ENCODE results near the gene THAP8. TPM values are rescaled to one million over a fixed set of nuclear protein-coding genes. Genes with fewer than 3 reads are reported as not detected.
A peak's percentile ranks its signal among the peaks of the same experiment; 100 is the strongest.

The THAP8 gene
- polyA plus RNA-seq, 3 donors = 2.4 to 6.0 (median 3.1) TPM

- H3K27me3 Mint-ChIP-seq (ENCODE audit: low read depth in 3 of 3) = peaks cover 0 to 2% (median 0%) of the 10 kb centered on the region in 3 donors
- no peaks in the 10 kb centered on the region for H3K27me3 ChIP-seq (ENCODE audit: control insufficient read depth in 2 of 2, insufficient read depth in 2 of 2, low read length in 2 of 2)
- H3K4me1 Mint-ChIP-seq = no peaks in the 10 kb centered on the region
- H3K36me3 ChIP-seq (replicated peaks in 1 of 2; ENCODE audit: control insufficient read depth in 1 of 2, insufficient read depth in 2 of 2, low read length in 2 of 2) = peaks cover 38 to 81% of the 10 kb centered on the region in 2 donors
- no peak overlapping the region for H3K9ac ChIP-seq (ENCODE audit: insufficient read depth, low read length, poor library complexity, severe bottlenecking)
- intact Hi-C loops (cut with micrococcal nuclease) = no loop called here
- no peak overlapping the region for H3K4me3 Mint-ChIP-seq
- H2AFZ ChIP-seq (ENCODE audit: insufficient read depth, low read depth, low read length, poor library complexity, severe bottlenecking) = no peak overlapping the region
- no peaks in the 10 kb centered on the region for H3K9me3 Mint-ChIP-seq
- no peaks in the 10 kb centered on the region for H3K9me3 ChIP-seq (replicated peaks in 1 of 2; ENCODE audit: control insufficient read depth in 1 of 2, insufficient read depth in 1 of 2, low read length in 2 of 2)
- peaks cover 45 to 96% of the 10 kb centered on the region in 2 donors for H3K36me3 Mint-ChIP-seq
- H4K20me1 ChIP-seq (ENCODE audit: insufficient read depth, low read length) = no peaks in the 10 kb centered on the region
- H3K4me3 ChIP-seq (replicated peaks in 1 of 3; ENCODE audit: low read depth in 2 of 3, low read length in 3 of 3) = no peak overlapping the region
- no peak overlapping the region for H3K4me2 ChIP-seq (replicated peaks; ENCODE audit: extremely low read depth, low read length, poor library complexity, severe bottlenecking)
- H3K27ac Mint-ChIP-seq = peak overlapping the region in 2 of 7 donors; percentile 11 to 26
- no peaks in the 10 kb centered on the region for H3K79me2 ChIP-seq (ENCODE audit: insufficient read depth, low read length)
- DNase-seq = no peak
- no peaks in the 10 kb centered on the region for H3K4me1 ChIP-seq (ENCODE audit: control insufficient read depth in 1 of 2, insufficient read depth in 2 of 2, low read length in 2 of 2)
- no peak for TF ChIP-seq CTCF (IDR thresholded peaks at IDR 0.05)
- WGBS (ENCODE audit: insufficient coverage) = 85% methylated on average over 2 of the region's 6 CpGs
- no peak overlapping the region for H3K27ac ChIP-seq (ENCODE audit: low read depth in 1 of 2, low read length in 2 of 2)
Observed at GRCh38 chr19:36093687-36094086, 39.6 kb upstream of the THAP8 start.

DNA sequence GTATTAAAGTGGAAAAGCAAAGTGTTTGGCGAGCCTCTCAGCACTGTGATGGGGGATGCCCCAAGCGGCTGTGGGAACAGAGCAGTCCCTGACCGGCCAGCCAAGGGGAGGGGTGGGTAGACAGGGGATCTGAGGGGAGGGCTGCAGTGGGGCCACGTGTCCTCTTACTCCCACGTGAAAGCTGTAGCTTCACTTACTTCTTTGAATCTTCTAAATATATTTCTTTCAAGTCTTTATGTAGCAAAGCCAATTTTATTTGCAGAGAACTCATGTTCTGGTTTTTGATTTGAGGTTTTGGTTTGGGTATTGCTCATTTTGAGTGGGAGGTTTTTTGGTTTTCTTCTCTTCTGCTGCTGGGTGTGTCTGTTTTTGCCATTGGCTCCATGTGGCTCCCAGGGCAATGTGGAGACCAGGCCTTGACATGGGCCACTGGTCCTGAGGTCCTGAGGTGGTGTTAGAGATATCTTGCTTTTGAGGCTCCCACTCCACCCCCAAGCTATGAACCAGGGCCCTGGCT, 39.1 kb upstream of the THAP8 start:
- Mint-ChIP-seq H3K4me1 (no peaks in the 10 kb centered on the region), H3K9me3 (no peaks in the 10 kb centered on the region), H3K27ac (peak overlapping the region in 1 of 7 donors; percentile 76), H3K36me3 (peaks cover 45 to 96% of the 10 kb centered on the region in 2 donors), H3K4me3 (no peak overlapping the region), H3K27me3 (ENCODE audit: low read depth in 3 of 3) (peaks cover 0 to 2% (median 0%) of the 10 kb centered on the region in 3 donors)
- Histone ChIP-seq H3K27ac (ENCODE audit: low read depth in 1 of 2, low read length in 2 of 2) (no peak overlapping the region), H3K27me3 (ENCODE audit: control insufficient read depth in 2 of 2, insufficient read depth in 2 of 2, low read length in 2 of 2) (no peaks in the 10 kb centered on the region), H3K79me2 (ENCODE audit: insufficient read depth, low read length) (no peaks in the 10 kb centered on the region), H3K4me3 (replicated peaks in 1 of 3; ENCODE audit: low read depth in 2 of 3, low read length in 3 of 3) (no peak overlapping the region), H3K36me3 (replicated peaks in 1 of 2; ENCODE audit: control insufficient read depth in 1 of 2, insufficient read depth in 2 of 2, low read length in 2 of 2) (peaks cover 41 to 81% of the 10 kb centered on the region in 2 donors), H3K9me3 (replicated peaks in 1 of 2; ENCODE audit: control insufficient read depth in 1 of 2, insufficient read depth in 1 of 2, low read length in 2 of 2) (no peaks in the 10 kb centered on the region), H2AFZ (ENCODE audit: insufficient read depth, low read depth, low read length, poor library complexity, severe bottlenecking) (no peak overlapping the region), H3K9ac (ENCODE audit: insufficient read depth, low read length, poor library complexity, severe bottlenecking) (no peak overlapping the region), H3K4me2 (replicated peaks; ENCODE audit: extremely low read depth, low read length, poor library complexity, severe bottlenecking) (no peak overlapping the region), H4K20me1 (ENCODE audit: insufficient read depth, low read length) (no peaks in the 10 kb centered on the region), H3K4me1 (ENCODE audit: control insufficient read depth in 1 of 2, insufficient read depth in 2 of 2, low read length in 2 of 2) (no peaks in the 10 kb centered on the region)
- intact Hi-C loops (cut with micrococcal nuclease) = no loop called here
- WGBS (ENCODE audit: insufficient coverage) = 89% methylated on average over 3 of the region's 5 CpGs
- DNase-seq = no peak
- no peak for TF ChIP-seq CTCF (IDR thresholded peaks at IDR 0.05)

Data from CD14-positive monocyte (primary cell).